ENCODE measurements around the gene HSPA1B.

Gene HSPA1B

DNA sequence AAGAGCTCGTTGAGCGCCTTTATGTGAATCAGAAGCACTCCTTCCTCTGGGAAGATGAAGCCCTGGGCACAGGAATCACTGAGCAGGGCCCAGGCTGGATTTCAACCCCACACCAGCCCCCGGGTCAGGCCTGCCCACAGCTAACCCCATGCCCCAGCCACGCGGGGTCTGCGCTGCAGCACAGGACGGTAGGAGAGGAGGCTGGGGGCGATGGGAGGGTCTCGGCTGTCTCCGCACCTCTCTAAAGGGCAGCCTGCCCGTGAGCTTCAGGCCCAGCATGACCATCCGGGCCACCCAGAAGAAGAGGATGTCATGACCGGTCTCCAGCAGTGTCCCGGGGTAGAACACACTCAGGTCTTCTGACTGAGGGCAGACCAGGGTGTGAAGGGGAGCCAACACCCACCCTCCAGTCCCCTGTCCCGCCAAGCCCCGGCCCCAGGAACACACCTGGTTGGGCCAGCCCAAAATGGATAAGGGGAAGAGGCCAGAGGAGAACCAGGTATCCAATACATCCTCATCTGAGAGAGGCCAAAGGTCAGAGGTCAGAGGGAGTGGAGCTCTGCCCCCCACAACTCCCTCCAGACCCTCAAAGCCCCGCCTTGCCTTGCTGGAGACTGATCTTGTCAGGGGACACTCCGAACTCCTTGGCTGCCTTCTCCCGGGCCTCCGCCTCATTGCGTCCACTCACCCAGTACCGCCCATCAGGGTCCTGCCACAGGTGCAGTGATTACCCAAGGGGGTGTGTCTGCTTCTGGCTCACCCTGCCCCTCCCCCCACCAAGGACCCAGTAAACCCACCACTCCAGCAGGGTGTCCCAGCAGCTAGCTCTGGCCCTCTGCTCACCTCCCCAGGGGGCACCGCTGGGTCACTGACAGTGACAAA lies 46.1 kb upstream of the HSPA1B start (continued):
- TF ChIP-seq PATZ1 (tag by site-specific recombination; IDR thresholded peaks at IDR 0.05) (no peak), ZNF341 (tag by site-specific recombination; IDR thresholded peaks at IDR 0.05; ENCODE audit: low read depth) (no peak), KLF1 (tag by site-specific recombination; IDR thresholded peaks at IDR 0.05) (0 out of 2 replicates have a peak, but pooled peaks have one; percentile 24), ZNF266 (tag by site-specific recombination; IDR thresholded peaks at IDR 0.05; ENCODE audit: low read depth) (no peak), ZNF658 (tag by site-specific recombination; IDR thresholded peaks at IDR 0.05) (no peak), ZNF530 (tag by site-specific recombination; IDR thresholded peaks at IDR 0.05; ENCODE audit: low read depth) (no peak), BCL11B (tag by site-specific recombination; IDR thresholded peaks at IDR 0.05; ENCODE audit: low read depth) (0 out of 2 replicates have a peak, but pooled peaks have one; percentile 37), ZNF704 (tag by site-specific recombination; IDR thresholded peaks at IDR 0.05) (no peak), BCL6B (tag by site-specific recombination; IDR thresholded peaks at IDR 0.05) (no peak), ZNF747 (tag by site-specific recombination; IDR thresholded peaks at IDR 0.05) (no peak), ZNF555 (tag by site-specific recombination; conservative IDR thresholded peaks at IDR 0.05) (no peak), ZSCAN23 (tag by site-specific recombination; IDR thresholded peaks at IDR 0.05) (no peak), KLF9 (tag by site-specific recombination; IDR thresholded peaks at IDR 0.05; ENCODE audit: low read depth) (peak; percentile 57), TRIM28 (IDR thresholded peaks at IDR 0.05; ENCODE audit: borderline replicate concordance, low read length) (no peak), ZNF654 (tag by site-specific recombination; IDR thresholded peaks at IDR 0.05; ENCODE audit: low read depth) (no peak), ZNF501 (tag by site-specific recombination; IDR thresholded peaks at IDR 0.05) (no peak), ZNF223 (tag by site-specific recombination; IDR thresholded peaks at IDR 0.05) (no peak), ZNF830 (tag by site-specific recombination; IDR thresholded peaks at IDR 0.05; ENCODE audit: low read depth) (no peak), ZNF580 (tag by site-specific recombination; IDR thresholded peaks at IDR 0.05) (no peak), ZNF10 (tag by site-specific recombination; IDR thresholded peaks at IDR 0.05) (no peak), SCRT2 (tag by site-specific recombination; IDR thresholded peaks at IDR 0.05) (0 out of 2 replicates have a peak, but pooled peaks have one; percentile 24), BCL11A (tag by site-specific recombination; IDR thresholded peaks at IDR 0.05; ENCODE audit: low read depth) (peak; percentile 83), KLF8 (tag by site-specific recombination; IDR thresholded peaks at IDR 0.05) (no peak), ZNF19 (tag by site-specific recombination; IDR thresholded peaks at IDR 0.05; ENCODE audit: low read depth) (no peak), ZNF133 (tag by site-specific recombination; IDR thresholded peaks at IDR 0.05) (no peak)
- TF ChIP-seq, protein P1, sequence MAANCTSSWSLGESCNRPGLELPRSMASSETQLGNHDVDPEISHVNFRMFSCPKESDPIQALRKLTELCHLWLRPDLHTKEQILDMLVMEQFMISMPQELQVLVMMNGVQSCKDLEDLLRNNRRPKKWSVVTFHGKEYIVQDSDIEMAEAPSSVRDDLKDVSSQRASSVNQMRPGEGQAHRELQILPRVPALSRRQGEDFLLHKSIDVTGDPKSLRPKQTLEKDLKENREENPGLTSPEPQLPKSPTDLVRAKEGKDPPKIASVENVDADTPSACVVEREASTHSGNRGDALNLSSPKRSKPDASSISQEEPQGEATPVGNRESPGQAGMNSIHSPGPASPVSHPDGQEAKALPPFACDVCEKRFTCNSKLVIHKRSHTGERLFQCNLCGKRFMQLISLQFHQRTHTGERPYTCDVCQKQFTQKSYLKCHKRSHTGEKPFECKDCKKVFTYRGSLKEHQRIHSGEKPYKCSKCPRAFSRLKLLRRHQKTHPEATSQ (tag by site-specific recombination; IDR thresholded peaks at IDR 0.05), result no peak
- TF ChIP-seq, protein P2, sequence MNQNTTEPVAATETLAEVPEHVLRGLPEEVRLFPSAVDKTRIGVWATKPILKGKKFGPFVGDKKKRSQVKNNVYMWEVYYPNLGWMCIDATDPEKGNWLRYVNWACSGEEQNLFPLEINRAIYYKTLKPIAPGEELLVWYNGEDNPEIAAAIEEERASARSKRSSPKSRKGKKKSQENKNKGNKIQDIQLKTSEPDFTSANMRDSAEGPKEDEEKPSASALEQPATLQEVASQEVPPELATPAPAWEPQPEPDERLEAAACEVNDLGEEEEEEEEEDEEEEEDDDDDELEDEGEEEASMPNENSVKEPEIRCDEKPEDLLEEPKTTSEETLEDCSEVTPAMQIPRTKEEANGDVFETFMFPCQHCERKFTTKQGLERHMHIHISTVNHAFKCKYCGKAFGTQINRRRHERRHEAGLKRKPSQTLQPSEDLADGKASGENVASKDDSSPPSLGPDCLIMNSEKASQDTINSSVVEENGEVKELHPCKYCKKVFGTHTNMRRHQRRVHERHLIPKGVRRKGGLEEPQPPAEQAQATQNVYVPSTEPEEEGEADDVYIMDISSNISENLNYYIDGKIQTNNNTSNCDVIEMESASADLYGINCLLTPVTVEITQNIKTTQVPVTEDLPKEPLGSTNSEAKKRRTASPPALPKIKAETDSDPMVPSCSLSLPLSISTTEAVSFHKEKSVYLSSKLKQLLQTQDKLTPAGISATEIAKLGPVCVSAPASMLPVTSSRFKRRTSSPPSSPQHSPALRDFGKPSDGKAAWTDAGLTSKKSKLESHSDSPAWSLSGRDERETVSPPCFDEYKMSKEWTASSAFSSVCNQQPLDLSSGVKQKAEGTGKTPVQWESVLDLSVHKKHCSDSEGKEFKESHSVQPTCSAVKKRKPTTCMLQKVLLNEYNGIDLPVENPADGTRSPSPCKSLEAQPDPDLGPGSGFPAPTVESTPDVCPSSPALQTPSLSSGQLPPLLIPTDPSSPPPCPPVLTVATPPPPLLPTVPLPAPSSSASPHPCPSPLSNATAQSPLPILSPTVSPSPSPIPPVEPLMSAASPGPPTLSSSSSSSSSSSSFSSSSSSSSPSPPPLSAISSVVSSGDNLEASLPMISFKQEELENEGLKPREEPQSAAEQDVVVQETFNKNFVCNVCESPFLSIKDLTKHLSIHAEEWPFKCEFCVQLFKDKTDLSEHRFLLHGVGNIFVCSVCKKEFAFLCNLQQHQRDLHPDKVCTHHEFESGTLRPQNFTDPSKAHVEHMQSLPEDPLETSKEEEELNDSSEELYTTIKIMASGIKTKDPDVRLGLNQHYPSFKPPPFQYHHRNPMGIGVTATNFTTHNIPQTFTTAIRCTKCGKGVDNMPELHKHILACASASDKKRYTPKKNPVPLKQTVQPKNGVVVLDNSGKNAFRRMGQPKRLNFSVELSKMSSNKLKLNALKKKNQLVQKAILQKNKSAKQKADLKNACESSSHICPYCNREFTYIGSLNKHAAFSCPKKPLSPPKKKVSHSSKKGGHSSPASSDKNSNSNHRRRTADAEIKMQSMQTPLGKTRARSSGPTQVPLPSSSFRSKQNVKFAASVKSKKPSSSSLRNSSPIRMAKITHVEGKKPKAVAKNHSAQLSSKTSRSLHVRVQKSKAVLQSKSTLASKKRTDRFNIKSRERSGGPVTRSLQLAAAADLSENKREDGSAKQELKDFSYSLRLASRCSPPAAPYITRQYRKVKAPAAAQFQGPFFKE (tag by site-specific recombination; IDR thresholded peaks at IDR 0.05; ENCODE audit: borderline replicate concordance), result no peak
